HepG2 (cell line): ENCODE measurements around the gene RFTN1. TPM values are rescaled to one million over a fixed set of nuclear protein-coding genes. Genes with fewer than 3 reads are reported as not detected.

ENCODE experiments used
- ATAC-seq: fragments of 200-7000 bp; cut with Tn5 transposase; 3 replicates; pipeline ENCODE4 v1.9.1; 2020; ENCODE audit warnings: mild to moderate bottlenecking, moderate library complexity
- BruUV-seq: library from RNA; stranded (reverse); fragments of 400-500 nt; replicated peaks from 2 replicates; lab custom pipeline; 2021; lab: Mats Ljungman, UMichigan
- CTCF ChIA-PET: fragments of 300-600 bp; formaldehyde crosslinking; extraction: SDS; loops from one replicate; lab custom pipeline; 2021; ENCODE audit warnings: low total read pairs, inconsistent platforms, low intra/inter-chr PET ratio; lab: Yijun Ruan, JAX
- POLR2A ChIA-PET: fragments of 350-600 bp; sonication (Branson Sonifier 250); formaldehyde crosslinking; loops from one replicate; lab custom pipeline; 2020; ENCODE audit warnings: antibody characterized with exemption, inconsistent platforms; lab: Yijun Ruan, JAX
- DNase-seq: peaks from one replicate; pipeline ENCODE4 v3.0.0-alpha.2; 2015; ENCODE audit warnings: low spot score
- FAIRE-seq: peaks from 3 replicates; lab custom pipeline; 2011; peaks lifted over from hg19 to GRCh38; lab: Jason Lieb, UNC
- H2AFZ ChIP-seq: one replicate; pipeline ENCODE4 v1.6.1; 2011; ENCODE audit warnings: low read length, inconsistent platforms
- H3K27ac ChIP-seq: fragments of 300-600 bp; 3 replicates; pipeline ENCODE4 v1.8.0; 2011; ENCODE audit warnings: mixed run types, mild to moderate bottlenecking, mixed read lengths, low read length, inconsistent platforms; ENCODE audit not compliant: insufficient read depth; ENCODE audit errors: extremely low read length
- H3K27me3 ChIP-seq, 2 experiments: fragments of 200-600 bp in 1 of 2; 2 replicates in 1 of 2; 3 replicates in 1 of 2; pipeline versions ENCODE4 v1.6.0 to v1.8.0; 2011; ENCODE audit warnings: low read length in 2 of 2, mild to moderate bottlenecking in 2 of 2, moderate library complexity in 2 of 2, inconsistent platforms in 1 of 2; ENCODE audit not compliant: insufficient read depth in 2 of 2, control insufficient read depth in 1 of 2
- H3K36me3 ChIP-seq, 2 experiments: fragments of 200-600 bp in 1 of 2; replicated peaks in 1 of 2; 2 replicates in 1 of 2; 3 replicates in 1 of 2; pipeline versions ENCODE4 v1.5.1 to v1.8.0; 2011; ENCODE audit warnings: low read length in 2 of 2, inconsistent platforms in 1 of 2; ENCODE audit not compliant: insufficient read depth in 2 of 2, control insufficient read depth in 1 of 2
- H3K4me1 ChIP-seq: 2 replicates; pipeline ENCODE4 v1.5.1; 2012; ENCODE audit warnings: low read length, inconsistent platforms; ENCODE audit not compliant: insufficient read depth
- H3K4me2 ChIP-seq: 2 replicates; pipeline ENCODE4 v1.6.0; 2011; ENCODE audit warnings: low read depth, low read length, inconsistent platforms
- H3K4me3 ChIP-seq, 3 experiments: fragments of 200-600 bp in 1 of 3; sonication (generic), shearing (Covaris generic) in 1 of 3; replicated peaks in 1 of 3; 2 replicates each; pipeline ENCODE4 v1.5.1; 2011 to 2016; ENCODE audit warnings: low read length in 3 of 3, inconsistent platforms in 2 of 3, low read depth in 2 of 3, mild to moderate bottlenecking in 2 of 3, control low read depth in 1 of 3, mixed read lengths in 1 of 3; ENCODE audit not compliant: insufficient read depth in 1 of 3
- H3K79me2 ChIP-seq: one replicate; pipeline ENCODE4 v1.6.1; 2011; ENCODE audit warnings: low read length, inconsistent platforms; ENCODE audit not compliant: insufficient read depth
- H3K9ac ChIP-seq: 2 replicates; pipeline ENCODE4 v1.6.0; 2011; ENCODE audit warnings: mild to moderate bottlenecking, low read depth, low read length, inconsistent platforms; ENCODE audit not compliant: insufficient read depth
- H3K9me3 ChIP-seq: 2 replicates; pipeline ENCODE4 v1.5.1; 2012; ENCODE audit warnings: mild to moderate bottlenecking, low read length
- H4K20me1 ChIP-seq: 2 replicates; pipeline ENCODE4 v1.6.0; 2011; ENCODE audit warnings: inconsistent platforms, mild to moderate bottlenecking, low read length, moderate library complexity; ENCODE audit not compliant: insufficient read depth
- KDM1A ChIP-seq: IDR thresholded peaks from 2 replicates; pipeline ENCODE4 v1.6.1; 2016; ENCODE audit warnings: missing compliant biosample characterization
- POGK ChIP-seq: sonication (generic); formaldehyde crosslinking; conservative IDR thresholded peaks from 2 replicates; pipeline ENCODE4 v1.8.0; 2022; ENCODE audit warnings: mild to moderate bottlenecking, moderate library complexity, missing genetic modification reagents
- ZBED4 ChIP-seq: sonication (generic); formaldehyde crosslinking; IDR thresholded peaks from 2 replicates; pipeline ENCODE4 v1.4.0; 2020; ENCODE audit warnings: missing genetic modification reagents, borderline replicate concordance
- ZNF574 ChIP-seq: sonication (generic); formaldehyde crosslinking; IDR thresholded peaks from 2 replicates; pipeline ENCODE4 v1.4.0; 2020; ENCODE audit warnings: missing genetic modification reagents
- WGBS: methylation state at CpG from one replicate; pipeline ENCODE4 v1.1.6; 2017; ENCODE audit warnings: low lambda C conversion rate; 5-methylcytosine and 5-hydroxymethylcytosine counted together
- in situ Hi-C: cut with HindIII; loops from 2 replicates; pipeline ENCODE4 v1.10.0; 2017; ENCODE audit warnings: low pct_unique_long_range_greater_than_20kb; ENCODE audit not compliant: extremely low pct_ligation_motif_present
- intact Hi-C: fragments of 100-400 bp; cut with micrococcal nuclease; formaldehyde crosslinking; loops from one replicate; pipeline ENCODE4 v1.10.0; 2022; ENCODE audit not compliant: unreplicated experiment
- polyA plus RNA-seq, 8 experiments: library from polyadenylated mRNA; depleted of rRNA in 3 of 8; stranded (reverse) in 7 of 8; unstranded in 1 of 8; fragments of >200 nt; fragmentation: Illumina TruSeq in 4 of 8; extraction: Trizol in 4 of 8; gene quantifications; 2 replicates each; pipeline versions ENCODE4 v1.2.1 to v1.2.3, GENCODE V29; 2011 to 2016; ENCODE audit warnings: low read depth in 4 of 8, missing spikeins in 1 of 8, mixed read lengths in 1 of 8; ENCODE audit not compliant: insufficient read depth in 1 of 8
- total RNA-seq, 5 experiments: library from RNA; depleted of rRNA; stranded (reverse); fragments of >200 nt; fragmentation: Illumina TruSeq; extraction: Trizol; gene quantifications; 2 replicates each; pipeline ENCODE4 v1.2.3, GENCODE V29; 2016; ENCODE audit warnings: low read depth in 1 of 5

Gene RFTN1
- total and polyA plus RNA-seq, 2 of the 13 experiments (the other 11 are each of a cell fraction or from before 2014, with no cell fraction given): not detected

GRCh38 chr3:16548721-16549120, 35.2 kb upstream of the RFTN1 start:
- Histone ChIP-seq H3K79me2 (no peaks in the 10 kb centered on the region), H4K20me1 (no peaks in the 10 kb centered on the region), H3K36me3 (no peaks in the 10 kb centered on the region), H2AFZ (no peak overlapping the region), H3K9me3 (no peaks in the 10 kb centered on the region), H3K27ac (no peak overlapping the region), H3K9ac (no peak overlapping the region), H3K27me3 (peaks cover 0 to 33% of the 10 kb centered on the region in 2 experiments; a peak in 3 of 5 replicates), H3K4me2 (no peak overlapping the region), H3K4me3 (no peak overlapping the region), H3K4me1 (no peaks in the 10 kb centered on the region)
- 27% methylated on average over 4 of the region's 4 CpGs for whole genome bisulfite sequencing
- ATAC-seq (no peak), DNase-seq (no peak), FAIRE-seq (no peak)
- TF ChIP-seq POGK (no peak), ZNF574 (CRISPR knock-in tag) (no peak), KDM1A (CRISPR knock-in tag) (no peak), ZBED4 (CRISPR knock-in tag) (no peak)
- in situ Hi-C loops: loop anchor here (25.0 kb wide), 1 partner anchor 511 kb away; no protein-coding TSS in a partner anchor
- intact Hi-C loops: no loop called here
- POLR2A ChIA-PET: no interaction called here
- CTCF ChIA-PET: no interaction called here
- no TSS peak for BruUV-seq
